Endothelial cell of umbilical vein (primary cell): ENCODE measurements around the gene BRD1. TPM values are rescaled to one million over a fixed set of nuclear protein-coding genes. Genes with fewer than 3 reads are reported as not detected.

Experiments used
- BruUV-seq: library from RNA; stranded (reverse); fragments of 400-500 nt; replicated peaks from 2 replicates; lab custom pipeline; 2021; lab: Mats Ljungman, UMichigan
- CTCF ChIA-PET: fragments of 300-600, 350-600 bp; sonication (Branson Sonifier 250); formaldehyde crosslinking; loops from one replicate; lab custom pipeline; 2021; ENCODE audit warnings: antibody characterized with exemption, inconsistent platforms; lab: Charles Lee
- POLR2A ChIA-PET: fragments of 300-600, 350-600 bp; sonication (Branson Sonifier 250); formaldehyde crosslinking; loops from one replicate; lab custom pipeline; 2021; ENCODE audit warnings: antibody characterized with exemption, inconsistent platforms; lab: Charles Lee
- DNase-seq: peaks from one replicate; pipeline ENCODE4 v3.0.0-alpha.2; 2011; ENCODE audit warnings: low read depth, low spot score
- FAIRE-seq: peaks from 2 replicates; lab custom pipeline; 2011; peaks lifted over from hg19 to GRCh38; lab: Jason Lieb, UNC
- H2AFZ ChIP-seq: 2 replicates; pipeline ENCODE4 v1.6.0; 2012; ENCODE audit warnings: low read depth, low read length, control low read depth, inconsistent platforms
- H3K27ac ChIP-seq: 2 replicates; pipeline ENCODE4 v1.5.1; 2011; ENCODE audit warnings: low read depth, mild to moderate bottlenecking, control low read depth, low read length, moderate library complexity; ENCODE audit not compliant: insufficient read depth
- H3K27me3 ChIP-seq, 2 experiments: 2 replicates each; pipeline versions ENCODE4 v1.6.0 to v1.6.1; 2011; ENCODE audit warnings: low read length in 2 of 2, mixed read lengths in 1 of 2; ENCODE audit not compliant: control insufficient read depth in 2 of 2, insufficient read depth in 2 of 2
- H3K36me3 ChIP-seq, 2 experiments: 2 replicates in 1 of 2; 3 replicates in 1 of 2; pipeline ENCODE4 v1.5.1; 2011; ENCODE audit warnings: low read length in 2 of 2, mild to moderate bottlenecking in 1 of 2, moderate library complexity in 1 of 2; ENCODE audit not compliant: control insufficient read depth in 2 of 2, insufficient read depth in 2 of 2; ENCODE audit errors: extremely low read depth in 1 of 2
- H3K4me1 ChIP-seq: 3 replicates; pipeline ENCODE4 v1.5.1; 2011; ENCODE audit warnings: mild to moderate bottlenecking, low read length; ENCODE audit not compliant: control insufficient read depth, insufficient read depth; ENCODE audit errors: extremely low read depth
- H3K4me2 ChIP-seq: 2 replicates; pipeline ENCODE4 v1.6.1; 2011; ENCODE audit warnings: low read length, control low read depth, mixed read lengths; ENCODE audit not compliant: insufficient read depth
- H3K4me3 ChIP-seq, 3 experiments: fragments of 200-600 bp in 1 of 3; sonication (generic), shearing (Covaris generic) in 1 of 3; replicated peaks in 1 of 3; 2 replicates each; pipeline ENCODE4 v1.5.1; 2011 to 2016; ENCODE audit warnings: control low read depth in 3 of 3, low read length in 3 of 3, mild to moderate bottlenecking in 2 of 3, inconsistent platforms in 1 of 3, low read depth in 1 of 3, moderate library complexity in 1 of 3; ENCODE audit not compliant: insufficient read depth in 1 of 3
- H3K79me2 ChIP-seq: 2 replicates; pipeline ENCODE4 v1.6.0; 2012; ENCODE audit warnings: low read length, inconsistent platforms; ENCODE audit not compliant: control insufficient read depth, insufficient read depth
- H3K9ac ChIP-seq: replicated peaks from 2 replicates; pipeline ENCODE3; 2011; ENCODE audit warnings: low read length, control low read depth; ENCODE audit not compliant: insufficient read depth; ENCODE audit errors: extremely low read depth
- H3K9me1 ChIP-seq: replicated peaks from 3 replicates; pipeline ENCODE4 v1.6.0; 2011; ENCODE audit warnings: mild to moderate bottlenecking, low read length; ENCODE audit not compliant: control insufficient read depth, insufficient read depth; ENCODE audit errors: extremely low read depth
- H3K9me3 ChIP-seq: replicated peaks from 2 replicates; pipeline ENCODE4 v1.5.1; 2012; ENCODE audit warnings: low read length, inconsistent platforms; ENCODE audit not compliant: control insufficient read depth, insufficient read depth
- H4K20me1 ChIP-seq: replicated peaks from 2 replicates; pipeline ENCODE3; 2011; ENCODE audit warnings: mild to moderate bottlenecking, low read length; ENCODE audit not compliant: control insufficient read depth, insufficient read depth; ENCODE audit errors: extremely low read depth
- CTCF ChIP-seq, 2 donors: IDR thresholded peaks; 1 replicate in 1 of 2; 2 replicates in 1 of 2; pipeline ENCODE4 v1.5.1; 2011; ENCODE audit warnings: low read length in 2 of 2, mild to moderate bottlenecking in 2 of 2, moderate library complexity in 2 of 2, control low read depth in 1 of 2, inconsistent platforms in 1 of 2, low read depth in 1 of 2; ENCODE audit not compliant: insufficient read depth in 1 of 2; ENCODE audit errors: extremely low read depth in 1 of 2
- GATA2 ChIP-seq: IDR thresholded peaks from 2 replicates; pipeline ENCODE4 v1.7.0; 2011; ENCODE audit warnings: low read depth, mild to moderate bottlenecking, moderate library complexity, mixed read lengths, low read length; ENCODE audit not compliant: insufficient read length, insufficient read depth
- JUN ChIP-seq: IDR thresholded peaks from 2 replicates; pipeline ENCODE4 v1.6.1; 2011; ENCODE audit warnings: borderline replicate concordance, low read depth; ENCODE audit not compliant: insufficient read length, insufficient read depth
- MAX ChIP-seq: IDR thresholded peaks from 2 replicates; pipeline ENCODE4 v1.6.1; 2011; ENCODE audit not compliant: insufficient read depth, insufficient read length
- POLR2A ChIP-seq: IDR thresholded peaks from 2 replicates; pipeline ENCODE4 v1.6.1; 2012; ENCODE audit warnings: low read depth, mild to moderate bottlenecking, control low read depth, low read length
- POLR2AphosphoS5 ChIP-seq: IDR thresholded peaks from 2 replicates; pipeline ENCODE4 v1.6.1; 2012; ENCODE audit warnings: low read depth, mild to moderate bottlenecking, control low read depth, low read length, moderate library complexity; ENCODE audit not compliant: insufficient read depth
- dilution Hi-C: fragments of 300-500 bp; cut with MboI; formaldehyde crosslinking; loops from one replicate; pipeline ENCODE4 v1.15.0; 2019; ENCODE audit warnings: low sequenced_read_pairs; ENCODE audit not compliant: extremely low pct_ligation_motif_present
- intact Hi-C: fragments of 100-400 bp; cut with micrococcal nuclease; formaldehyde crosslinking; loops from one replicate; pipeline ENCODE4 v1.10.0; 2022
- polyA plus RNA-seq, 4 experiments: library from polyadenylated mRNA; depleted of rRNA in 3 of 4; stranded (reverse) in 3 of 4; unstranded in 1 of 4; fragments of >200 nt; gene quantifications; 2 replicates each; pipeline versions ENCODE4 v1.2.1 to v1.2.3, GENCODE V29; 2011 to 2012; ENCODE audit warnings: missing spikeins in 1 of 4
- total RNA-seq: library from RNA; stranded (reverse); gene quantifications from 2 replicates; pipeline ENCODE4 v1.2.3, GENCODE V29; 2021

The BRD1 gene
- total and polyA plus RNA-seq, 2 donors (not counting 3 experiments of a cell fraction or from before 2014, with no cell fraction given): 8.1 to 41.1 TPM

GRCh38 chr22:49801391-49802060, 26.1 kb downstream of the BRD1 start:
- peaks cover 13 to 56% of the 10 kb centered on the region in 2 experiments for H3K36me3 ChIP-seq
- no peak overlapping the region for H3K9ac ChIP-seq
- H3K79me2 ChIP-seq: peaks cover 85% of the 10 kb centered on the region
- CTCF ChIA-PET: no interaction called here
- no peak for DNase-seq
- no peak for FAIRE-seq
- H3K9me3 ChIP-seq: no peaks in the 10 kb centered on the region
- TF ChIP-seq GATA2: no peak
- no peak for TF ChIP-seq MAX
- TF ChIP-seq CTCF (IDR thresholded peaks at IDR 0.05; ENCODE audit: extremely low read depth in 1 of 2, insufficient read depth in 1 of 2, low read depth in 1 of 2, low read length in 2 of 2): no peak
- TF ChIP-seq JUN: no peak
- no peak for TF ChIP-seq POLR2A
- TF ChIP-seq POLR2AphosphoS5: no peak
- H4K20me1 ChIP-seq: no peaks in the 10 kb centered on the region
- H3K4me2 ChIP-seq: no peak overlapping the region
- intact Hi-C loops: no loop called here
- no peak overlapping the region for H3K4me3 ChIP-seq
- POLR2A ChIA-PET: no interaction called here
- BruUV-seq: no TSS peak
- no peaks in the 10 kb centered on the region for H3K4me1 ChIP-seq
- dilution Hi-C loops: no loop called here
- no peak overlapping the region for H3K27ac ChIP-seq
- H2AFZ ChIP-seq: no peak overlapping the region
- no peaks in the 10 kb centered on the region for H3K27me3 ChIP-seq
- H3K9me1 ChIP-seq: no peaks in the 10 kb centered on the region
